ENCODE results near the gene ATP6V0A4.
"Not testable (repeated sequence)": the region's sequence is repeated elsewhere in the genome, so short reads cannot be mapped to it uniquely, and the experiment has no call there.

Gene ATP6V0A4

DNA sequence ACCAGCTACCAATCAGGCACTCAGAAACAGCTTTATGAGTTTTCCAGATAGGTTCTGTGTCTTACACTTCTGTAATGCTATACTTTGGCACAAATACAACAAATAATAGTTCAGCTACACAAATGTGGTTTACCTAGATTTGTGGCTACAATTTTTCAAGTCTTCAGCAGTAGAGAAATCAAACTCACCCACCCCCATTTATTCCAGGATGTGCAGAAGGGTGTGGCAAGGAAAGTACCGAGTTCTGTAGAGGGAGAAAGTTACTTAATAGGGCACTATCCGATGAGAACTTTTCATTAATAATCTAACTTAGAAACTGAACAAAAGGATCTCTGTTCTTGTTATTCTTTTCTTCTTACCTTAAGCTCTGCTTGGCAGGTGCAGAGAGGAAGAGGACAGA, 30.3 kb upstream of the ATP6V0A4 start:
- no peaks in the 10 kb centered on the region for H3K4me1 ChIP-seq (ENCODE audit: control insufficient read depth, insufficient read depth, low read length)
- no peak overlapping the region for H3K9ac ChIP-seq (ENCODE audit: low read depth, low read length)
- H3K4me2 ChIP-seq (ENCODE audit: low read length): no peak overlapping the region
- no peak overlapping the region for H3K4me3 ChIP-seq (ENCODE audit: low read length)
- no peaks in the 10 kb centered on the region for H3K36me3 ChIP-seq (ENCODE audit: insufficient read depth, low read length)
- no peaks in the 10 kb centered on the region for H3K9me3 ChIP-seq (replicated peaks; ENCODE audit: low read length)
- no peaks in the 10 kb centered on the region for H3K27me3 ChIP-seq (ENCODE audit: control insufficient read depth, insufficient read depth, low read length)

DNA sequence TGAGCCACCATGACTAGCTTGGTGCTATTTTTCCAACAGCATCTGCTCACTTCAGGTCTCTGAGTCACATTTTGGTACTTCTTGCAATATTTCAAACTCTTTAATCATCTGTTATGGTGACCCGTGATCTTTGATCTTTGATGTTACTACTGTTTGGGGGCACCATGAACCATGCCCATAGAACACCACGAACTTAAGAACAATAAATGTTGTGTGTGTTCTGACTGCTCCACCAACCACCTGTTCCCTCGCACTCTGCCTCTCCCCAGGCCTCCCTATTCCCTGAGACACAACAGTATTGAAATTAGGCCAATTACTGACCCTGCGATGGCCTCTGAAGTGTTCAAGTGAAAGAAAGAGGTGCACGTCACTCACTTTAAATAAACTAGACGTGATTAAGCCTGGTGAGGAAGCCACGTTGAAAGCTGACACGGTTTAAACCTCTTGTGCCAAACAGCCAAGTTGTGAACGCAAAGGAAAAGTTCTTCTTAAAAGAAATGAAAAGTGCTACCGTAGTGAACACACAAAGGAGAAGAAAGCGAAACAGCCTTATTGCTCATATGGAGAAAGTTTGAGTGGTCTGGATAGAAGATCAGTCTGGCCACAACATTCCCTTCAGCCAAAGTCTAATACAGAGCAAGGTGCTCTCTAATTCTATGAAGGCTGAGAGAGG, 27.2 kb upstream of the ATP6V0A4 start:
- Histone ChIP-seq H3K9ac (ENCODE audit: low read depth, low read length) (no peak overlapping the region), H3K27me3 (ENCODE audit: control insufficient read depth, insufficient read depth, low read length) (no peaks in the 10 kb centered on the region), H3K4me2 (ENCODE audit: low read length) (no peak overlapping the region), H3K36me3 (ENCODE audit: insufficient read depth, low read length) (no peaks in the 10 kb centered on the region), H3K9me3 (replicated peaks; ENCODE audit: low read length) (no peaks in the 10 kb centered on the region), H3K4me3 (ENCODE audit: low read length) (no peak overlapping the region), H3K4me1 (ENCODE audit: control insufficient read depth, insufficient read depth, low read length) (no peaks in the 10 kb centered on the region)

DNA sequence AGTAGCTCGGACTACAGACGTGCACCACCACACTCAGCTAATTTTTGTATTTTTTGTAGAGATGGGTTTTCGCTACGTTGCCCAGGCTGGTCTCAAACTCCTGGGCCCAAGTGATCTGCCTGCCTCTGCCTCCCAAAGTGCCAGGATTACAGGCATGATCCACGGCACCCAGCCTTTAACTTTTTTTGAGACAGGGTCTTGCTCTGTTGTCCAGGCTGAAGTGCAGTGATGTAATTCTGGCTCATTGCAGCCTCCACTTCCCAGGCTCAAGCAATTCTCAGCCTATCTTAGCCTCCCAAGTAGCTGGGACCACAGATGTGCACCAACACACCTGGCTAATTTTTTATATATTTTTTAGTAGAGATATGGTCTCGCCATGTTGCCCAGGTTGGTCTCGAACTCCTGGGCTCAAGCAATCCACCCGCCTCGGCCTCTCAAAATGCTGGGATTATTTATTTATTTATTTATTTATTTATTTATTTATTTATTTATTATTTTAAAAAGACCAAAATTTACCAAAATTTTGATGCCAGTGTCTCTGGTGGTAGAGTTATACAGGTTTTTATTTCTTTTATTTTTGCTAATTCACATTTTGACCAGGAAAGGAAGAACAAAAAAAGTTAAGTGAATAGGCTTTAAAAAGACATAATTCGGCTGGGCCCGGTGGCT, 25.0 kb upstream of the ATP6V0A4 start:
- no peak overlapping the region for H3K9ac ChIP-seq (ENCODE audit: low read depth, low read length)
- H3K4me3 ChIP-seq (ENCODE audit: low read length): no peak overlapping the region
- H3K27me3 ChIP-seq (ENCODE audit: control insufficient read depth, insufficient read depth, low read length): no peaks in the 10 kb centered on the region
- no peak overlapping the region for H3K4me2 ChIP-seq (ENCODE audit: low read length)
- H3K36me3 ChIP-seq (ENCODE audit: insufficient read depth, low read length): no peaks in the 10 kb centered on the region
- no peaks in the 10 kb centered on the region for H3K9me3 ChIP-seq (replicated peaks; ENCODE audit: low read length)
- no peaks in the 10 kb centered on the region for H3K4me1 ChIP-seq (ENCODE audit: control insufficient read depth, insufficient read depth, low read length)

DNA sequence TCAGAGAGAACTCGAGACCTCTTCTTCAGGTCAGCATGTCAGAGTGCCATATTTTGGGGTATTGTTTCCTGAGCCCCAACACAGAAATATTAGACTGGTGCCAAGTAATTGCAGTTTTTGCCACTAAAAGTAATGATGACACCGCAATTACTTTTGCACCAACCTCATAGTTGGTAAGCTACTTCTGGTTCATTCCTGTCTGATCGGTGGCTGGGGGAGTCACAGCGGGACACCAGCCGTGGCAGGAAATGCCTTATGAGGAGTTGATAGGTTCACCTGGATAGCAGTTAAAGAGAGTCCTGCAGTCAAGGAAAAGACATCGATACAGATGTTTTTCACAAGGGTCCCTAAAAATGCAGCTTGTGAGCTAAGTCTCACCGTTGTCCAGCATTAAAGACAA, 23.9 kb upstream of the ATP6V0A4 start:
- Histone ChIP-seq H3K4me3 (ENCODE audit: low read length) (no peak overlapping the region), H3K4me2 (ENCODE audit: low read length) (no peak overlapping the region), H3K9me3 (replicated peaks; ENCODE audit: low read length) (no peaks in the 10 kb centered on the region), H3K9ac (ENCODE audit: low read depth, low read length) (no peak overlapping the region), H3K27me3 (ENCODE audit: control insufficient read depth, insufficient read depth, low read length) (no peaks in the 10 kb centered on the region), H3K36me3 (ENCODE audit: insufficient read depth, low read length) (no peaks in the 10 kb centered on the region), H3K4me1 (ENCODE audit: control insufficient read depth, insufficient read depth, low read length) (no peaks in the 10 kb centered on the region)

DNA sequence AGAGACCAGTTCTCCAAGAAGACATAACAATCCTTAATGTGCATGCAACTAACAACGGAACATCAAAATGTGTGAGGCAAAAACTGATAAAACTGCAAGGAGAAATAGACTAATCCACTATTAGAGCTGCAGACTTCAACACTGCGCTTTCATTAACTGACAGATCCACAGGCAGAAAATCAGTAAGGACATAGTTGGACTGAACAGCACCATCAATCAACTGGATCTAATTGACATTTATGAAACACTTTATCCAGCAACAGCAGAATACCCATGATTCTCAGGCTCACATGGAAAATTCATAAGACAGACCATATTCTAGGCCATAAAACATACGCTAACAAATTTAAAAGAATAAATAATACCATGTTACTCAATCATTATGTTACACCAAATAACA, 21.6 kb upstream of the ATP6V0A4 start:
- H3K36me3 ChIP-seq (ENCODE audit: insufficient read depth, low read length): no peaks in the 10 kb centered on the region
- H3K27me3 ChIP-seq (ENCODE audit: control insufficient read depth, insufficient read depth, low read length): no peaks in the 10 kb centered on the region
- H3K4me2 ChIP-seq (ENCODE audit: low read length): no peak overlapping the region
- H3K4me3 ChIP-seq (ENCODE audit: low read length): no peak overlapping the region
- H3K4me1 ChIP-seq (ENCODE audit: control insufficient read depth, insufficient read depth, low read length): no peaks in the 10 kb centered on the region
- no peaks in the 10 kb centered on the region for H3K9me3 ChIP-seq (replicated peaks; ENCODE audit: low read length)
- H3K9ac ChIP-seq (ENCODE audit: low read depth, low read length): no peak overlapping the region

DNA sequence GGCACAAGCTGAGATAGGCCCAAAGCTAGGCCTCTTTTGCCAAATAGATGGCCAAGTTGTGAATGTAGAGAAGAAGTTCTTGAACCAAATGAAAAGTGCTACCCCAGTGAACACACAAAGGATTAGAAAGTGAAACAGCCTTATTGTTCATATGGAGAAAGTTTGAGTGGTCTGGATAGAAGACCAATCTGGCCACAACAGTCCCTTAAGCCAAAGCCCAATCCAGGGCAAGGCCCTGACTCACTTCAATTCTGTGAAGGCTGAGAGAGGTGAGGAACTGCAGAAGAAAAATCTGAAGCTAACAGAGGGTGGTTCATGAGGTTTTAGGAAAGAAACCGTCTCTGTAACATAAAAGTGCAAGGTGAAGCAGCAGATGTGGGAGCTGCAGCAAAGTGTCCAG, 18.7 kb upstream of the ATP6V0A4 start:
- H3K4me1 ChIP-seq (ENCODE audit: control insufficient read depth, insufficient read depth, low read length): no peaks in the 10 kb centered on the region
- H3K4me2 ChIP-seq (ENCODE audit: low read length): no peak overlapping the region
- H3K9ac ChIP-seq (ENCODE audit: low read depth, low read length): no peak overlapping the region
- no peaks in the 10 kb centered on the region for H3K36me3 ChIP-seq (ENCODE audit: insufficient read depth, low read length)
- H3K4me3 ChIP-seq (ENCODE audit: low read length): no peak overlapping the region
- H3K9me3 ChIP-seq (replicated peaks; ENCODE audit: low read length): no peaks in the 10 kb centered on the region
- H3K27me3 ChIP-seq (ENCODE audit: control insufficient read depth, insufficient read depth, low read length): no peaks in the 10 kb centered on the region

DNA sequence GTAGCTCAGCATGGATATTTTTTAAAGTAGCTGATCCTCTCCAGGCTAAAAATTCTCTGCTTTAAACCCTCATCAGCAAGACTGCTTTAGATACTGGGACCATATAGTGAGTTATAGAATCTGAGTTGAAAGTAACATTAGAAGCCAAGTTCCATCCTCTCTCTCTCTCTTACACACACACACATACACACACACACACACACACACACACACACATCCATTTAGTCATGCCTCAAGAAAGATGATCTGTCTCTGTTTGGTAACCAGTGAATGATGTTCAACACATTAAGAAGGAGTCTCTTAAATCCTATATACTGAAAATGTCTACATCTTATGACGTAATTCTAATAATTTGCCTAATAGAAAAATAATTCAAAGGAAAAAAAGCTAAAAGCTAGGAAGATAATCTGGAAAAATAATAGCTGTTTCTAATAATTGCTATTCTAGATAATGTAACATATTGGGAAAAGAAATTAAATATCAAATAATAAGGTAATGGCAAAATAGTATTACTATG, 16.9 kb upstream of the ATP6V0A4 start:
- H3K4me3 ChIP-seq (ENCODE audit: low read length): no peak overlapping the region
- H3K4me1 ChIP-seq (ENCODE audit: control insufficient read depth, insufficient read depth, low read length): no peaks in the 10 kb centered on the region
- no peaks in the 10 kb centered on the region for H3K9me3 ChIP-seq (replicated peaks; ENCODE audit: low read length)
- no peak overlapping the region for H3K4me2 ChIP-seq (ENCODE audit: low read length)
- no peaks in the 10 kb centered on the region for H3K36me3 ChIP-seq (ENCODE audit: insufficient read depth, low read length)
- H3K27me3 ChIP-seq (ENCODE audit: control insufficient read depth, insufficient read depth, low read length): no peaks in the 10 kb centered on the region
- no peak overlapping the region for H3K9ac ChIP-seq (ENCODE audit: low read depth, low read length)

DNA sequence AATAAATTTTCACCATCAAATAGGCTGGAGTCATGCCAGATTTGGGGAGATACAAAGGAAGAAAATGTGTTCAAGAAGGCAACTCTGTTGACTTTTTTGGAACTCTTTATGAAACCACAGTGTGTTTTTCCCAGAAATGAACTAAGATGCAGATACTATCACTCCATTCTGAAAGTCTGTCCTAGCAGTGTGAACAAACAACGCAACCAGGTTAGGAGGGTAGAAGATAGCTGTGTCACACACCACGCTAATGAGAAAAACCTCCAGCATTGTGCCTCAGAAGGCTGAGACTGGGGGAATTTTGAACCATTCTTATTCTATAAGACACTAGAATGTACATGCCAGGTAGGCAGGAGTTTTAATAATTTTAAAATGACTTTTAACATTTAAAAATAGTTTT, 15.9 kb upstream of the ATP6V0A4 start:
- no peaks in the 10 kb centered on the region for H3K9me3 ChIP-seq (replicated peaks; ENCODE audit: low read length)
- no peaks in the 10 kb centered on the region for H3K4me1 ChIP-seq (ENCODE audit: control insufficient read depth, insufficient read depth, low read length)
- H3K9ac ChIP-seq (ENCODE audit: low read depth, low read length): no peak overlapping the region
- no peaks in the 10 kb centered on the region for H3K36me3 ChIP-seq (ENCODE audit: insufficient read depth, low read length)
- H3K4me2 ChIP-seq (ENCODE audit: low read length): no peak overlapping the region
- H3K27me3 ChIP-seq (ENCODE audit: control insufficient read depth, insufficient read depth, low read length): no peaks in the 10 kb centered on the region
- no peak overlapping the region for H3K4me3 ChIP-seq (ENCODE audit: low read length)

DNA sequence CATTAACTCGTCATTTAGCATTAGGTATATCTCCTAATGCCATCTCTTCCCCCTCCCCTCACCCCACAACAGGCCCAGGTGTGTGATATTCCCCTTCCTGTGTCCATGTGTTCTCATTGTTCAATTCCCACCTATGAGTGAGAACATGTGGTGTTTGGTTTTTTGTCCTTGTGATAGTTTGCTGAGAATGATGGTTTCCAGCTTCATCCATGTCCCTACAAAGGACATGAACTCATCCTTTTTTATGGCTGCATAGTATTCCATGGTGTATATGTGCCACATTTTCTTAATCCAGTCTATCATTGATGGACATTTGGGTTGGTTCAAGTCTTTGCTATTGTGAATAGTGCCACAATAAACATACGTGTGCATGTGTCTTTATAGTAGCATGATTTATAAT, 13.3 kb upstream of the ATP6V0A4 start:
- H3K4me1 ChIP-seq (ENCODE audit: control insufficient read depth, insufficient read depth, low read length); H3K4me3 ChIP-seq (ENCODE audit: low read length); H3K36me3 ChIP-seq (ENCODE audit: insufficient read depth, low read length); H3K9me3 ChIP-seq (replicated peaks; ENCODE audit: low read length); H3K9ac ChIP-seq (ENCODE audit: low read depth, low read length); H3K4me2 ChIP-seq (ENCODE audit: low read length); H3K27me3 ChIP-seq (ENCODE audit: control insufficient read depth, insufficient read depth, low read length): not testable (repeated sequence)

DNA sequence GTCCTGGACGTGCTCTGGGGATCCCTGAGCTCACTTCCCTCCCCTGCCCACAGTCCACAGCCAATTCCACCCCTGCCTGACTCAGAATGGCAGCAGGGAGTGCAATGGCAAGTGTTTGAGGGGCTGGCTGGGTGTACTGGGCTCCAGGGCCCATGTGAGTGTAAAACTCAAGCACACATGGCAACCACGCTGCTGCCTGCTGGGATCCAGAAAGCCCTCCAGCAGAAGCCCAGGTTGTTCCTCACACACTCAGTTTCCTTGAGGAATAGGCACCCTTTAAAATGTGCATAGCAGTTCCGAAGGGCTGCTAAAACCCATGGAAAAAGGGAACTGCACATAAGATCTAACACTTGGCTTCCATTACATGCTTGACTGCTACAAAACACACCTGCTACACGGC, 11.3 kb upstream of the ATP6V0A4 start:
- H3K9me3 ChIP-seq (replicated peaks; ENCODE audit: low read length): no peaks in the 10 kb centered on the region
- no peaks in the 10 kb centered on the region for H3K27me3 ChIP-seq (ENCODE audit: control insufficient read depth, insufficient read depth, low read length)
- H3K4me1 ChIP-seq (ENCODE audit: control insufficient read depth, insufficient read depth, low read length): no peaks in the 10 kb centered on the region
- H3K36me3 ChIP-seq (ENCODE audit: insufficient read depth, low read length): no peaks in the 10 kb centered on the region
- no peak overlapping the region for H3K4me2 ChIP-seq (ENCODE audit: low read length)
- H3K9ac ChIP-seq (ENCODE audit: low read depth, low read length): no peak overlapping the region
- H3K4me3 ChIP-seq (ENCODE audit: low read length): no peak overlapping the region

DNA sequence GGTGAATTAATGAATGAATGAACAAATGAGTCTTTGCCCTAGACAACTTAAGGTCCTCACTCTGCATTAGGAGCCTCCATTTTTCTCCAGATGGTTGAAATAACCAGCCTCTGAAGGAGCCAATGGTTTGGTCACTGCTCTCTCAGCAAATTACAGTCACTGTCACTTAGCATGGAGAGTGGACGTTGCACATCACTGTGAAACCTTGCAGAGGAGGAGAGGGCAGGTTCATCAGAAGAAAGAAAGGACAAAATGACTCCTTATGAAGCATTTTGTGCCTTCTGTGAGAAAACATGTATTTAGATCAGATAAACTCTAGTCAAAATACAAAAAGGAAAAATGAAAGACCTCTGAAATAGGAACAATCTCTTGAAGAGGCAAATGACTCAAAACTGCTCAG, 6.6 kb upstream of the ATP6V0A4 start:
- no peak overlapping the region for H3K4me2 ChIP-seq (ENCODE audit: low read length)
- no peaks in the 10 kb centered on the region for H3K27me3 ChIP-seq (ENCODE audit: control insufficient read depth, insufficient read depth, low read length)
- H3K36me3 ChIP-seq (ENCODE audit: insufficient read depth, low read length): no peaks in the 10 kb centered on the region
- H3K4me3 ChIP-seq (ENCODE audit: low read length): no peak overlapping the region
- H3K4me1 ChIP-seq (ENCODE audit: control insufficient read depth, insufficient read depth, low read length): no peaks in the 10 kb centered on the region
- H3K9me3 ChIP-seq (replicated peaks; ENCODE audit: low read length): no peaks in the 10 kb centered on the region
- no peak overlapping the region for H3K9ac ChIP-seq (ENCODE audit: low read depth, low read length)

DNA sequence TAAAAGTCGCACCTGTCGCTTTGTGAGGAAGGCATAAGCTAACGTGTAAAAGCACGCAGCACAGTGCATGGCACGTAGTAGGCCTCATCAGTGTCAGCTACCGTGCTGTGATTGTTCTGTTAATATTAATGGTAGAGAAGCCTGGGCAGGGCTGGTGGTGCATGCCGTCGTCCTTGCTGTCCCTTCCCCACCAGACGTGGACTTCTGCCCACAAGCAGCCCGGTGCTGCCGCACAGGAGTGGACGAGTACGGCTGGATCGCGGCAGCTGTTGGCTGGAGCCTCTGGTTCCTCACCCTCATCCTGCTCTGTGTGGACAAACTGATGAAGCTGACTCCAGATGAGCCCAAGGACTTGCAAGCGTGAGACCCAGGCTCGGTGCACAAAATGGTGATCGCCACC, 4.7 kb upstream of the ATP6V0A4 start:
- H3K4me3 ChIP-seq (ENCODE audit: low read length): no peak overlapping the region
- H3K9me3 ChIP-seq (replicated peaks; ENCODE audit: low read length): no peaks in the 10 kb centered on the region
- H3K4me1 ChIP-seq (ENCODE audit: control insufficient read depth, insufficient read depth, low read length): no peaks in the 10 kb centered on the region
- no peak overlapping the region for H3K9ac ChIP-seq (ENCODE audit: low read depth, low read length)
- no peaks in the 10 kb centered on the region for H3K36me3 ChIP-seq (ENCODE audit: insufficient read depth, low read length)
- H3K4me2 ChIP-seq (ENCODE audit: low read length): no peak overlapping the region
- peaks cover 4% of the 10 kb centered on the region for H3K27me3 ChIP-seq (ENCODE audit: control insufficient read depth, insufficient read depth, low read length)

Measured in skeletal muscle satellite cell (primary cell).